Endodermal cell (in vitro differentiated cells): ENCODE results near the gene S100A14. TPM values are rescaled to one million over a fixed set of nuclear protein-coding genes. Genes with fewer than 3 reads are reported as not detected.

Experiments
- DNase-seq: peaks from one replicate; pipeline ENCODE4 v3.0.0-alpha.2; 2017
- H3K27ac ChIP-seq: 2 replicates; pipeline ENCODE4 v1.5.1; 2013; ENCODE audit warnings: mild to moderate bottlenecking, low read depth, low read length, moderate library complexity
- H3K27me3 ChIP-seq: 2 replicates; pipeline ENCODE4 v1.6.1; 2013; ENCODE audit warnings: mild to moderate bottlenecking, low read length, moderate library complexity; ENCODE audit not compliant: insufficient read depth, control insufficient read depth, poor library complexity, severe bottlenecking
- H3K36me3 ChIP-seq: 2 replicates; pipeline ENCODE4 v1.7.0; 2013; ENCODE audit warnings: mild to moderate bottlenecking, low read length, moderate library complexity; ENCODE audit not compliant: control insufficient read depth, insufficient read depth
- H3K4me1 ChIP-seq: one replicate; pipeline ENCODE4 v1.7.0; 2013; ENCODE audit warnings: low read length; ENCODE audit not compliant: control insufficient read depth, insufficient read depth
- H3K4me3 ChIP-seq: 2 replicates; pipeline ENCODE4 v1.5.1; 2013; ENCODE audit warnings: mild to moderate bottlenecking, low read length, moderate library complexity
- H3K9ac ChIP-seq: 2 replicates; pipeline ENCODE4 v1.6.1; 2013; ENCODE audit warnings: mild to moderate bottlenecking, low read length, moderate library complexity; ENCODE audit not compliant: poor library complexity, severe bottlenecking; ENCODE audit errors: extremely low read depth
- H3K9me3 ChIP-seq: 2 replicates; pipeline ENCODE4 v1.6.1; 2013; ENCODE audit warnings: mild to moderate bottlenecking, low read length, moderate library complexity; ENCODE audit not compliant: control insufficient read depth
- H3K27ac Mint-ChIP-seq: 2 replicates; pipeline ENCODE4 v1.8.0; 2020; ENCODE audit warnings: mixed read lengths
- H3K27me3 Mint-ChIP-seq: 2 replicates; pipeline ENCODE4 v1.8.0; 2021; ENCODE audit warnings: mild to moderate bottlenecking, mixed read lengths; ENCODE audit not compliant: insufficient read depth
- H3K36me3 Mint-ChIP-seq: 2 replicates; pipeline ENCODE4 v1.8.0; 2020; ENCODE audit warnings: low read depth, mixed read lengths
- H3K4me1 Mint-ChIP-seq: 2 replicates; pipeline ENCODE4 v1.8.0; 2020; ENCODE audit warnings: mixed read lengths
- H3K4me3 Mint-ChIP-seq: 2 replicates; pipeline ENCODE4 v1.8.0; 2020; ENCODE audit warnings: mild to moderate bottlenecking, moderate library complexity, mixed read lengths
- H3K9me3 Mint-ChIP-seq: 2 replicates; pipeline ENCODE4 v1.8.0; 2020; ENCODE audit warnings: mild to moderate bottlenecking, mixed read lengths
- WGBS, 2 experiments: methylation state at CpG; one replicate each; pipeline versions ENCODE4 v1.1.5 to v1.1.7; 2013; ENCODE audit warnings: missing lambda C conversion rate in 2 of 2, mixed read lengths in 1 of 2; ENCODE audit not compliant: insufficient coverage in 1 of 2, insufficient read length in 1 of 2; 5-methylcytosine and 5-hydroxymethylcytosine counted together
- total RNA-seq, 2 donors: library from RNA; stranded (reverse); fragmentation: NEBNext Ultra II Directional in 1 of 2; extraction: Animal tissue kit (Norgen Biotek cat#: 25700) in 1 of 2; gene quantifications; 2 replicates in 1 of 2; 3 replicates in 1 of 2; pipeline ENCODE4 v1.2.1, GENCODE V29; 2021
- TF ChIP-seq, protein P1 (sequence below): fragments of 200-600 bp; sonication (generic); conservative IDR thresholded peaks from 2 replicates; pipeline ENCODE4 v1.5.0; 2021; ENCODE audit warnings: antibody characterized with exemption, mild to moderate bottlenecking

The S100A14 gene
- total RNA-seq, 2 donors from 2014 or later = 53.8 to 119 TPM

DNA sequence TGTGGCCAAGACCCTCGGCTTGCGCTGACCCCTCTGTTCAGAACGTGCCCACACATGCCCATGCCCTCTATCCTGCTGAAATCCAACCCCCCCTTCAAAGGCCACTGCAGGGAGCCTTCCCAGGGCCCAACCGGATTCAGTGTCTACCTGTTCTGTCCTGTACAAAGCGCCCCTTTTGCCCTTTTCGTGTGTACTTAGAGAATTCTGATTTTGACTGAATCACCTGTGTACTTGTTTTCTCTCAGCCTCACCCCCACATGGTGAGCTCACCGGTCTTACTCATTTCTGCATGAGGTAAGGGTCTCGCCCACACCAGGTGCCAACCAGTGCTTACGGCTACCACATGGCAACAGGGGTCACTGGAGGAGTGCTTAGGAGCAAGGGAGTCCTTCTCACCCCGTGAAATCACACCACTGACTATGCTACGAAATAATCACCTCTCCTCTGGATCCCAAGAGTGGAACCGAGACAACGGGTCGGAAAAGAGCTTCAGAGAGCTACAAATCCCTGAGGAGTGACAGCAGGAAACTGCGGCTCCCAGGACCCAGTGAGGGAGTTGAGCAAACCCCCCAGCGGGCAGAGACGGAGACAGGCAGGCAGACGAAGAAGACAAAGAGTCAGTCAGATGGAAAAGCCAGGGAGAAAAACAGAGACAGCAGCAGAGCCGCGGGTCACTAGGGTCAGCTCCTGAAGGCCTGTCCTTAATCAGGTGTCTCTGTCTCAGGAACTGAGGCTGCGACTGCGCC lies 48.3 kb downstream of the S100A14 start:
- H3K4me3 Mint-ChIP-seq = peak overlapping the region; percentile 42
- no peak overlapping the region for H3K9ac ChIP-seq
- peak overlapping the region; percentile 40 for H3K27ac ChIP-seq
- DNase-seq = peak; percentile 80
- peaks cover 7% of the 10 kb centered on the region for H3K27me3 Mint-ChIP-seq
- peaks cover 29% of the 10 kb centered on the region for H3K4me1 Mint-ChIP-seq
- 72 to 79% methylated on average over 13 to 22 of the region's 22 CpGs for WGBS, 2 experiments
- H3K27me3 ChIP-seq = no peaks in the 10 kb centered on the region
- H3K9me3 Mint-ChIP-seq = peaks cover 2% of the 10 kb centered on the region
- no peak overlapping the region for H3K4me3 ChIP-seq
- TF ChIP-seq, protein P1, sequence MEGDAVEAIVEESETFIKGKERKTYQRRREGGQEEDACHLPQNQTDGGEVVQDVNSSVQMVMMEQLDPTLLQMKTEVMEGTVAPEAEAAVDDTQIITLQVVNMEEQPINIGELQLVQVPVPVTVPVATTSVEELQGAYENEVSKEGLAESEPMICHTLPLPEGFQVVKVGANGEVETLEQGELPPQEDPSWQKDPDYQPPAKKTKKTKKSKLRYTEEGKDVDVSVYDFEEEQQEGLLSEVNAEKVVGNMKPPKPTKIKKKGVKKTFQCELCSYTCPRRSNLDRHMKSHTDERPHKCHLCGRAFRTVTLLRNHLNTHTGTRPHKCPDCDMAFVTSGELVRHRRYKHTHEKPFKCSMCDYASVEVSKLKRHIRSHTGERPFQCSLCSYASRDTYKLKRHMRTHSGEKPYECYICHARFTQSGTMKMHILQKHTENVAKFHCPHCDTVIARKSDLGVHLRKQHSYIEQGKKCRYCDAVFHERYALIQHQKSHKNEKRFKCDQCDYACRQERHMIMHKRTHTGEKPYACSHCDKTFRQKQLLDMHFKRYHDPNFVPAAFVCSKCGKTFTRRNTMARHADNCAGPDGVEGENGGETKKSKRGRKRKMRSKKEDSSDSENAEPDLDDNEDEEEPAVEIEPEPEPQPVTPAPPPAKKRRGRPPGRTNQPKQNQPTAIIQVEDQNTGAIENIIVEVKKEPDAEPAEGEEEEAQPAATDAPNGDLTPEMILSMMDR = no peak
- H3K36me3 Mint-ChIP-seq = no peaks in the 10 kb centered on the region
- H3K27ac Mint-ChIP-seq = peak overlapping the region; percentile 78
- H3K9me3 ChIP-seq = no peaks in the 10 kb centered on the region
- no peaks in the 10 kb centered on the region for H3K36me3 ChIP-seq
- H3K4me1 ChIP-seq = peaks cover 11% of the 10 kb centered on the region

DNA sequence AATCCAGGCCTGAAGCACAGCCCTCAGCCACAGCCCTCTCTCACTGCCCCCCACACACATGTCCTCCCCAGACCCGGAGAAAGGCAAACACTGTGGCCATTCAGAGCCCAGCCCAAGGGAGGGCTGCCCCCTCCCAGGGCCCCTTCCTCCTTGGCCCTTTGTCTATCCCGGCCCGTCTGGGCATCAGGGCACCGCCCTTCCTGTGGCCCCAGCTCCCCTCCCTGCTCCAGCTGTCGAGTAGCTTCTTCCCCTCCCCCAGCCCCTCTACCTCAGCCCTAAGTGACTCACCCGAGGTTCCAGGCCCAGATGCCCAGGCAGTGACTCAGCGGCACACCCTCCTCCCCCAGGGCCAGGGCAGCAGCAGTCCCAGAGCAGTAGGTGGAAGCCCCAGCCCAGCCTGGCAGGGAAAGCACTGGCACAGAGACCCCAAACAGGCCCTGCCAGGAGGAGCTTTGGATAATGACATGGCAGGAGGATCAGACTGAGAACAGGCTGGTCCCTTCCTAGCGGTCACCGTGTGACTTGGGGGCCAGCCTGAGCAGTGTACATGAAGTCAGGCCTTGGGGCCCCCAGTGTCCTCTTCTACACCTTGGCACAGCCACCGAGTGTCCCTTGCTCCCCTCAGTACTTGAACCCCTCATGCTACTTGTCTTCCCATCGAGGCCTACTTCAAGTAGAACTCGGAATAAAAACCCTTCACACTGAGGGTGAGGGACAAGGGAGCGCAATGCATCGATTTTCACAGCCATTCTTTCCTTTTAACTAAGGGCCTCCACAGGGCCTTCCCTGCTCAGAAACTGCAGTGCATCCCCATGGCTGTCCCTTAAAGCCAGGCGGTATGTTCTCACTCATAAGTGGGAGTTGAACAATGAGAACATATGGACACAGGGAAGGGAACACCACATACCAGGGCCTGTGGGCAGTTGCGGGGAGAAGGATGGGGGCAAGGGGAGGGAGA lies 49.4 kb downstream of the S100A14 start:
- Mint-ChIP-seq H3K4me3 (no peak overlapping the region), H3K27me3 (peaks cover 6% of the 10 kb centered on the region), H3K27ac (peak overlapping the region; percentile 90), H3K36me3 (no peaks in the 10 kb centered on the region), H3K9me3 (no peaks in the 10 kb centered on the region), H3K4me1 (peaks cover 29% of the 10 kb centered on the region)
- TF ChIP-seq, protein P1 = no peak
- Histone ChIP-seq H3K27me3 (no peaks in the 10 kb centered on the region), H3K4me3 (no peak overlapping the region), H3K27ac (peak overlapping the region; percentile 73), H3K9me3 (no peaks in the 10 kb centered on the region), H3K36me3 (no peaks in the 10 kb centered on the region), H3K9ac (no peak overlapping the region), H3K4me1 (peaks cover 11% of the 10 kb centered on the region)
- DNase-seq = peak; percentile 96
- 59 to 71% methylated on average over 10 to 16 of the region's 16 CpGs for WGBS, 2 experiments

DNA sequence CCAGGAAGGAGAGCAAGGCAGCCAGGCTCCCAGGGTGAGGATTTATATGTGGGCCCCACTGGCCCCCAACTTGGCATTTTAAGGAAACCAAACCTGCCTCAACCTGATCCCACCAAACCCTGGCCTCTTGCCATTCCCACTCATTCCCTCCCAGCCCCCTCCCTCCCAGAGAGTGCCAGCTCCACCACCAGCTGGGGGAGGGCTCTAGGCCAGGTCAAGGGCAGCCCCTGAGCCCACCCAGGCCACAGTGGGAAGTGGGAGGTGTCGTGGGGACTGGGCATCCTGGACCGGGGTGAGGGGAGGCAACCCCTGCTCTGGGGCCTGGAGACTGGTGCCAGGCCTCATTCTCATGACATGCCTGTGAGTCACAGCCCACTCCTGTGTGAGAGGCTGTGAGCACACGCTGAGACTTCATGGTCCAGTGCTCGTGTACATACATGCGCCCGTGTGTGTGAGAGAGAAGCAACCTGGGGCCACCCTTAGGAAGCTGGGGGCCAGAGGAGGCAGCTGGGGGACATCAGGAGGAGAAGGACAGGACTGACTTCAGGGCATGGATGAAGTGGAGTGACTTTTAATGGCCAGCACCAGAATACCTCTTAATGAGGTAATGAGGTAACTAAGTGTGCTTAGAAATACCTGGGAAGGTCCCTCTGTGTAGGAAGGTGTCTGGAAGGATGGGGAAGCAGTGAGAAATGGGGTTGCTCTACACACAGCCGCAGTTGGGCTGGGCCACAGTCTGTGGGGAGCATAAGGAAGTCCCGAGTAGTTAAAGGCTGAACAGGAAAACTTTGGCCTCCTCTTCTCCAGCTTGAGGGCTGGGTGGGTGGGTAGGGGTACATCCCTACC lies 50.4 kb downstream of the S100A14 start, which contains the start of gene S100A2:
Gene S100A2, minus strand, starts transcription at position 316 of the 846 bp plus-strand sequence. CDS start 1,967 bp downstream, outside the sequence.
- no peaks in the 10 kb centered on the region for H3K9me3 Mint-ChIP-seq
- 83% methylated on average over 7 to 8 of the region's 8 CpGs for WGBS, 2 experiments

More for the DNA sequence above, 50.4 kb downstream of the S100A14 start, which contains the start of gene S100A2:
- Histone ChIP-seq H3K27ac (peak within 1 kb of the TSS; percentile 79), H3K4me1 (peaks cover 11% of the 10 kb centered on the region), H3K27me3 (no peaks in the 10 kb centered on the region), H3K9ac (no peak within 1 kb of the TSS), H3K9me3 (no peaks in the 10 kb centered on the region), H3K36me3 (no peaks in the 10 kb centered on the region), H3K4me3 (no peak within 1 kb of the TSS)
- peak within 1 kb of the TSS; percentile 90 for H3K27ac Mint-ChIP-seq
- peaks cover 28% of the 10 kb centered on the region for H3K4me1 Mint-ChIP-seq
- H3K4me3 Mint-ChIP-seq = no peak within 1 kb of the TSS
- H3K27me3 Mint-ChIP-seq = peaks cover under 1% of the 10 kb centered on the region
- no peaks in the 10 kb centered on the region for H3K36me3 Mint-ChIP-seq
- DNase-seq = peak; percentile 62
- TF ChIP-seq, protein P1 = no peak
